IPS DF 6.9 (cell line): Measurements from ENCODE around the gene DNAAF5.
"Not testable (repeated sequence)": the region's sequence is repeated elsewhere in the genome, so short reads cannot be mapped to it uniquely, and the experiment has no call there.

Experiments
- DNase-seq: peaks from one replicate; pipeline ENCODE4 v3.0.0-alpha.2; 2013; ENCODE audit warnings: low read depth, low spot score
- H3K27ac ChIP-seq: one replicate; pipeline ENCODE4 v1.5.1; 2013; ENCODE audit warnings: low read length, control low read depth
- H3K27me3 ChIP-seq: 2 replicates; pipeline ENCODE4 v1.6.1; 2013; ENCODE audit warnings: mild to moderate bottlenecking, low read length; ENCODE audit not compliant: control insufficient read depth, insufficient read depth
- H3K36me3 ChIP-seq: 2 replicates; pipeline ENCODE4 v1.6.1; 2013; ENCODE audit warnings: low read length; ENCODE audit not compliant: control insufficient read depth, insufficient read depth
- H3K4me1 ChIP-seq: 2 replicates; pipeline ENCODE4 v1.6.1; 2013; ENCODE audit warnings: low read length; ENCODE audit not compliant: control insufficient read depth, insufficient read depth
- H3K4me3 ChIP-seq: 2 replicates; pipeline ENCODE4 v1.5.1; 2013; ENCODE audit warnings: mild to moderate bottlenecking, low read length
- H3K9me3 ChIP-seq: 2 replicates; pipeline ENCODE4 v1.6.1; 2013; ENCODE audit warnings: low read length, inconsistent platforms; ENCODE audit not compliant: control insufficient read depth, insufficient read depth
- WGBS: extraction: QIAGEN DNeasy Blood & Tissue Kit; methylation state at CpG from one replicate; pipeline ENCODE4 v1.1.7; 2013; ENCODE audit warnings: mixed read lengths, missing lambda C conversion rate; ENCODE audit not compliant: insufficient read length, insufficient coverage; 5-methylcytosine and 5-hydroxymethylcytosine counted together

The DNAAF5 gene

DNA sequence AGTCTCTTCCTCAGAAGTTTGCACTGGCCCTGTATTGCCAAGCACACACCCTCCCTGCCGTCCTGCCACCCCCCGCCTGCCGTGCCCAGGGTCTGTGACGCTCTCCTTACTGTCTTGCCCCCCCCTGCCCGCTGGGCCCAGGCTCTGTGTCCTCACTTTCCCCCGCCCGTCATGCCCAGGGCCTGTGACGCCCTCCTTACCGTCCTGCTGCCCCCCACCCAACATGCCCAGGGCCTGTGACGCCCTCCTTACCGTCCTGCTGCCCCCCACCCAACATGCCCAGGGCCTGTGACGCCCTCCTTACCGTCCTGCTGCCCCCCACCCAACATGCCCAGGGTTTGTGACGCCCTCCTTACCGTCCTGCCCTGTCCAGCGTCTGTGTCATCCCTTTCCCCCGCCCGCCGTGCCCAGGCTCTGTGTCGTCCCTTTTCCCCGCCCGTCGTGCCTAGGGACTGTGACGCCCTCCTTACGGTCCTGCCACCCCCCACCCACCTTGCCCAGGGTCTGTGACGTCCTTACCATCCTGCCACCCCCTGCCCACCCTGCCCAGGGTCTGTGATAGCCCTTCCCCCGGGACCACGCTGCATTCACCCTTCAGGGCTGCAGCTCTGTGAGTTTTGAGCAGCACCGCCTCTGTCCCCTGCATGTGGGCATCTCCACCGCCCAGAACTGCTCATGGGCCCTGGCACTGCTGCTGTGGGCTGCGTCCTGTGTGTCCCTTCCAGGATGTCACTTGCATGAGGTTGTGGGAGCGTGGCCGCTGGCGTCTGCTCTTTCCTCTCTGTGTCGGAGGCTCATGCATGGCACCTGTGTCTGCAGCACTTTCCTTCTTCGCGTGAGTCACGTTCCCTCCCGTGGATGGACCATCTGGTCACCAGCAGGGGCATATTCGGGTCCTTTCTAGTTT is 19.9 kb downstream of the DNAAF5 start:
- H3K9me3 ChIP-seq, result no peaks in the 10 kb centered on the region
- DNase-seq, result no peak
- no peaks in the 10 kb centered on the region for H3K4me1 ChIP-seq
- no CpG with 5 or more reads among the region's 40 CpGs for WGBS
- H3K27ac ChIP-seq, result no peak overlapping the region
- no peak overlapping the region for H3K4me3 ChIP-seq
- H3K27me3 ChIP-seq, result no peaks in the 10 kb centered on the region
- H3K36me3 ChIP-seq, result peaks cover 9% of the 10 kb centered on the region

DNA sequence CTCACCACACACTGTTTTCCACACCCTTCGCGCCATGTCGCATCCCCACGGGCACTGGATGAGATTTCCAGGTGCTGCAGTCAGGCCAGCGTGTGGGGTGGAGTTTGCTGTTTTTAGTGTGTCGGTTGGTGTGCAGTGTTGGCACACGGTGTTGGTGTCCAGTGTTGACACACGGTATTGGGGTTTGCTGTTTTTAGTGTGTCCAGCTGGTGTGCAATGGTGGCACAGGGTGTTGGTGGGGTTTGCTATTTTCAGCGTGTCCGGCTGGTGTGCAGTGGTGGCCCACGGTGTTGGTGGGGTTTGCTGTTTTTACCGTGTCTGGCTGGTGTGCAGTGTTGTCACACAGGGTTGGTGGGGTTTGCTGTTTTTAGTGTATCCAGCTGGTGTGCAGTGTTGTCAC is 20.7 kb downstream of the DNAAF5 start:
- no peak overlapping the region for H3K27ac ChIP-seq
- H3K9me3 ChIP-seq, result no peaks in the 10 kb centered on the region
- H3K27me3 ChIP-seq, result no peaks in the 10 kb centered on the region
- no peaks in the 10 kb centered on the region for H3K4me1 ChIP-seq
- DNase-seq, result no peak
- no CpG with 5 or more reads among the region's 12 CpGs for whole genome bisulfite sequencing
- peaks cover 4% of the 10 kb centered on the region; the same call in 1 of the 2 replicates for H3K36me3 ChIP-seq
- no peak overlapping the region for H3K4me3 ChIP-seq

DNA sequence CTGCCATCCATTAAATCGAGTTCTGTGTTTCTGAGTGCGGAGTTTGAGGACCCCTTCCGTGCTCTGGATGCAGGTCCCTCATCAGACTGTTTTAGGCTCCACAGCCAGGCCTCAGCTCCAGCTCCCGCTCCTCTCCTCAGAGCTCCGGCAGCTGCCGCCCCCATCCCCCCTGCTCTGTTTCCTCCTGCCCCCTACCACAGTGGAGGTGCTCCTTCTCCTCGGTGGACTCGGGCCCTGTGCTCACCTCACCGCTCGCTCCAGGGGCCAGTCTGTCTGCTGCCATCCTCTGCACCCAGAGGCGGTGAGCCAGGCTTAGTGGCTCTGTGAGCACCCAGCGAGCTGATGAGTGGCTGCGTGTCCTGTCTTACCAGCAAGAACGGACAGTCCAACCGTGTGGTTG is 21.9 kb downstream of the DNAAF5 start:
- Histone ChIP-seq H3K27me3 (no peaks in the 10 kb centered on the region), H3K27ac (no peak overlapping the region), H3K36me3 (peaks cover 4% of the 10 kb centered on the region; the same call in 1 of the 2 replicates), H3K4me3 (no peak overlapping the region), H3K4me1 (no peaks in the 10 kb centered on the region), H3K9me3 (no peaks in the 10 kb centered on the region)
- WGBS, result no CpG with 5 or more reads among the region's 15 CpGs
- no peak for DNase-seq

DNA sequence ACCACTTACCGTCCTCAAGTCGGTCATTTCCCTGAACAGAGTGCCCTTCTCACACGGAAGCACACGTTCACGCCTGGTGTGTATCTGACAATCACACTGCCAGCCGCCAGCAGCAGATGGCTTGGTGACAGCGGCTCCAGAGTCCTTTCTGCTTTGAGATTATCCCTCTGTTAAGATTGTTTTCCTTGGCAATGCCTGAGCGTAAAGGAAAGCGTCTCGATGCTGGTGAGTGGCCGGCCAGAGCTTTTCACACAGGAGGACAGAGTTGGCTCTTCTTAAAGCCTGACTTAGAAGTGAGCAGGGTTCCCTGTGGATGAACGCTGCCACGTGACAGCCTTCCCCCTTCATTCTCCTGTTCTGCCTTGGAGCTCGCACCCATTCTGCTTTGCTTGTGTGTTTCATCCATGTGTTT is 22.6 kb downstream of the DNAAF5 start:
- WGBS, result no CpG with 5 or more reads among the region's 14 CpGs
- H3K4me1 ChIP-seq, result no peaks in the 10 kb centered on the region
- no peak overlapping the region for H3K4me3 ChIP-seq
- peaks cover 4% of the 10 kb centered on the region; the same call in 1 of the 2 replicates for H3K36me3 ChIP-seq
- no peak overlapping the region for H3K27ac ChIP-seq
- H3K27me3 ChIP-seq, result no peaks in the 10 kb centered on the region
- DNase-seq, result no peak
- H3K9me3 ChIP-seq, result no peaks in the 10 kb centered on the region

DNA sequence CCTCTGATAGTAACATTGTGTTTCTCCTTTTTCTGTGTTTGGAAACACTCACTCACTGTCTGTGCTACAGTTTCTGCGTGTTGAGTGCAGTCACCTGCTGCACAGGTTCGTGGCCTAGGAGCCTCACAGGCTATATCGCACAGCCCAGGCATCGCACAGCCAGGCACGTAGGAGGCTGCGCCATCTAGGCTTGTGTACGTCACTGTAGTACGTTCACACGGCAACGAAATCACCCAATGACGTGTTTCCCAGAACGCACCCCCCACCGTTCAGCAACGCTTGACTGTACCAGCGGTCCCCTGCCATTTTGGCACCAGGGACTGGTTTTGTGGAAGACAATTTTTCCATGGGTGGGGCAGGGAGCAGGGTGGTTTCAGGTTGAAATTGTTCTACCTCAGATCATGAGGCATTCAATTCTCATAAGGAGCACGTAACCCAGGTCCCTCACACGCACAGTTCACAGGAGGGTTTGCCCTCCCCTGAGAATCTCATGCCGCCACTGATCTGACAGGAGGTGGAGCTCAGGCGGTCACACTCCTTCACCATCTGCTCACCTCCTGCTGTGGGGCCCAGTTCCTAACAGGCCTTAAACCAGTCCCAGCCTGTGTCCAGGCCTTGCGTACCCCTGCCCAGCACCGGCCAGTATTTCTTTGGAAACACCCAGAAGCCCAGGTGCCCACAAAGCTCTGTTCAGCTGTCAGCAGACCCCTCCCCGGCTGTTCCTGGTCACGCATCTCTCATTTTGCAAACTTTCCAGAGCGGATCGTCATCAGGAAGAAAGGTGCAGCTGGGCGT is 23.8 kb downstream of the DNAAF5 start:
- no peaks in the 10 kb centered on the region for H3K27me3 ChIP-seq
- WGBS, result no CpG with 5 or more reads among the region's 26 CpGs
- no peak overlapping the region for H3K27ac ChIP-seq
- H3K36me3 ChIP-seq, result peaks cover 15% of the 10 kb centered on the region
- H3K9me3 ChIP-seq, result no peaks in the 10 kb centered on the region
- no peak for DNase-seq
- no peaks in the 10 kb centered on the region for H3K4me1 ChIP-seq
- no peak overlapping the region for H3K4me3 ChIP-seq

DNA sequence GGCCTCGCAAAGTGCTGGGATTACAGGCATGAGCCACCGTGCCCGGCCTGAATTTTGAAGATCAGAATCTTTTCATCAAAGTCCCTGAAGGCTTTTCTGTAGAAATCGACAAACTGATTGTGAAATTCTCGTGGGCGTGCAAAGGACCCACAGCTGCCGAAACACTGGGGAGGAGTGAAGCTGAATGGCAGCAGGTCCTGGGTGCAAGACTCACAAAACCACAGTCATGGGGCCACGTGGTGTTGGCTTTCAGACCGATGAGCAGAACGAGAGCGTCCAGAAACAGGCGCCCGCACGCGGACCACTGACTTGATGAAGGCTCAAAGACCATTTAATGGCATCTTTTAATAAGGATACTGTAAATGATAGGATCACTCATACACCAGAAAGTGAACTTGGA is 25.3 kb downstream of the DNAAF5 start:
- Histone ChIP-seq H3K4me1 (no peaks in the 10 kb centered on the region), H3K27me3 (no peaks in the 10 kb centered on the region), H3K4me3 (no peak overlapping the region), H3K9me3 (no peaks in the 10 kb centered on the region), H3K27ac (no peak overlapping the region), H3K36me3 (peaks cover 16% of the 10 kb centered on the region)
- DNase-seq, result no peak
- no CpG with 5 or more reads among the region's 15 CpGs for WGBS

DNA sequence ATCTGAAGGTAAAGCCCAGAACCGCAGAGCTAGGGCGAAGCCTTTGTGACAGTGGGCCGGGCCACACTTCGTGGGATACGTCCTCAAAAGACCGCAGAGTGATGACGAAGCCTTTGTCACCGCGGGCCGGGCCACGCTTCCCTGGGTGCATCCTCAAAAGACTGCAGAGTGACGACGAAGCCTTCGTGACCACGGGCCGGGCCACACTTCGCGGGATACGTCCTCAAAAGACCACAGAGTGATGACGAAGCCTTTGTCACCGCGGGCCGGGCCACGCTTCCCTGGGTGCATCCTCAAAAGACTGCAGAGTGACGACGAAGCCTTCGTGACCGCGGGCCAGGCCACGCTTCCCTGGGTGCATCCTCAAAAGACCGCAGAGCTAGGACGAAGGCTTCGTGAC is 25.8 kb downstream of the DNAAF5 start:
- not testable (repeated sequence) for H3K4me3 ChIP-seq, DNase-seq, H3K27ac ChIP-seq, H3K4me1 ChIP-seq, H3K9me3 ChIP-seq, H3K27me3 ChIP-seq
- H3K36me3 ChIP-seq, result peaks cover 21% of the 10 kb centered on the region
- WGBS, result no CpG with 5 or more reads among the region's 33 CpGs

DNA sequence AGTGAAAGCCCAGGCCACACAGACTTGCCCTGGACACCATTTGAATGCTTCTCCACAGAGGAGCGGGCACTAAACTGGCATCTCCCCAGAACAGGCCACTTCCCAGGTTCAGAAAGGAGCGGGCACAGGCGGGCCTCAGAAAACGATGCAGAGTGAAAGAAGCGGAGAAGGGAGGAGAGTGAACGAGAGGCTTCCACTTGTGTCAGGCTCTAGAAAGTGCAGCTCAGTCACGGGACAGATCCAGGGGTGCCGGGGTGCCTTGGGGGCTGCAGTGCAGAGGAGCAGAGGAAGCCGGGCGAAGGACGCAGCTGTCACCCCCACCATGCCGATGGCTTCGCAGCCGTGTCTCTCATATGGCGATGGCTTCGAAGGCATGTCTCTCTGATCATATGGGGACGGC is 26.7 kb downstream of the DNAAF5 start:
- Histone ChIP-seq H3K36me3 (peaks cover 26% of the 10 kb centered on the region), H3K9me3 (no peaks in the 10 kb centered on the region), H3K27me3 (no peaks in the 10 kb centered on the region), H3K27ac (no peak overlapping the region), H3K4me1 (no peaks in the 10 kb centered on the region), H3K4me3 (no peak overlapping the region)
- DNase-seq, result no peak
- WGBS, result no CpG with 5 or more reads among the region's 17 CpGs

DNA sequence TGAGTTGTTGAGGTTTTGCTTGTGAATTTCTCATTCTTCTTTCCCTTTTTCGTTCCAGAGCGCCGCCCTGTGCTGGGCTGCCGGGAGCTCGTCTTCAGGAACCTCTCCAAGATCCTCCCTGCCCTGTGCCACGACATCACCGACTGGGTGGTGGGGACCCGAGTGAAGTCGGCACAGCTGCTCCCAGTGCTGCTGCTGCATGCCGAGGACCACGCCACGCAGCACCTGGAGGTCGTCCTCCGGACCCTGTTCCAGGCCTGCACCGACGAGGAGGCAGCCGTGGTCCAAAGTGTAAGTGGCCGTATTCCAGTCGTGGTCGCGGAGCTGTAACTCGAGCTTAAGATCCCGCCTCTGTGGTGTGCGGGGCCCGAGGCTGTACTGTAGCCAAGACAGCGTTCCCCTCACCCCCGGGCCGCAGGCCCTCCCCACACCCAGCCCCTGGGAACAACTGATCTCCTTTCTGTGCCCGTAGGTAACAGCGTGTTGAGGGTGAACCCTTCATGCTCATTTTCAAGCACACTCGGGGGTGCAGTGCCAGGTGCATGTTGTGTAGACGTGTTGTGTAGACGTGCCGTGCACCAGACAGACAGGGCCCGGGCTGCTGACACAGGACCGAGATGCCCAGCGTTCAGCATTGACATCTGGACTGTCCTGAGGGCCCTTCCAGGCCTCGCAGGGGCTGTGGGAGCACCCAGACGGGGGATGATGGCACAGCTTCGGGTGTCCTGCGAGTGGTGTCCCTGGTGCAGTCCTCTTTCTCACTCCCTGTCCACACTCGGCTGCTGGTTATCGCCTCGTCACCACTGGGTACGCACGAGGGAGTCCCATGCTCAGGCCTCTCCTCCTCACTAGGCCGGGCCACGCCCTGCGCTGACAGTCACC is 28.3 kb downstream of the DNAAF5 start:
- Histone ChIP-seq H3K4me1 (no peaks in the 10 kb centered on the region), H3K36me3 (peaks cover 28% of the 10 kb centered on the region)

DNA sequence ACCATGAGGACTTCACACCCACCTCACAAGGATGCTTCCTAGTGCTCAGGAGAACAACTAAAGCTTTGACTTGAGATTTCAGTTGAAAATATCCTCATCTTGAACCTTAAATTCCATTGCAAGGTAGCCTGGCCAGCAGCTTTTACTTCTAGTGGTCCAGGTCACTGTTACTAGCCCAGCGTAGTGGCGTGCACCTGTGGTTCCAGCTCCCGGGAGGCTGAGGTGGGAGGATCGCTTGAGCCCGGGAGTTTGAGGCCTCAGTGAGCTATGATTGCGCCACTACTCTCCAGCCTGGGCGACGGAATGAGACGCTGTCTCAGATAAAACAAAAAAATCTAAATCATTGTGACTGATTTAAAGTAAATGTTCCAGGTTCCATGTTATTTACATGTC is 28.9 kb downstream of the DNAAF5 start:
- Histone ChIP-seq H3K27me3 (no peaks in the 10 kb centered on the region), H3K36me3 (peaks cover 31% of the 10 kb centered on the region), H3K4me3 (no peak overlapping the region), H3K4me1 (no peaks in the 10 kb centered on the region), H3K27ac (no peak overlapping the region), H3K9me3 (no peaks in the 10 kb centered on the region)
- no CpG with 5 or more reads among the region's 9 CpGs for WGBS
- no peak for DNase-seq

More for the DNA sequence above, 28.3 kb downstream of the DNAAF5 start:
- Histone ChIP-seq H3K9me3 (no peaks in the 10 kb centered on the region), H3K27me3 (no peaks in the 10 kb centered on the region), H3K27ac (no peak overlapping the region), H3K4me3 (no peak overlapping the region)
- whole genome bisulfite sequencing, result no CpG with 5 or more reads among the region's 49 CpGs
- DNase-seq, result no peak
